GM12873 (cell line): ENCODE data around the gene HNRNPAB.

ENCODE experiments used
- TF ChIP-seq, protein P1 (sequence below): IDR thresholded peaks from 2 replicates; pipeline ENCODE4 v1.5.1; 2012; ENCODE audit warnings: low read depth, mild to moderate bottlenecking, moderate library complexity, low read length, control low read depth; ENCODE audit not compliant: insufficient read depth; ENCODE audit errors: missing control alignments

Gene HNRNPAB

DNA sequence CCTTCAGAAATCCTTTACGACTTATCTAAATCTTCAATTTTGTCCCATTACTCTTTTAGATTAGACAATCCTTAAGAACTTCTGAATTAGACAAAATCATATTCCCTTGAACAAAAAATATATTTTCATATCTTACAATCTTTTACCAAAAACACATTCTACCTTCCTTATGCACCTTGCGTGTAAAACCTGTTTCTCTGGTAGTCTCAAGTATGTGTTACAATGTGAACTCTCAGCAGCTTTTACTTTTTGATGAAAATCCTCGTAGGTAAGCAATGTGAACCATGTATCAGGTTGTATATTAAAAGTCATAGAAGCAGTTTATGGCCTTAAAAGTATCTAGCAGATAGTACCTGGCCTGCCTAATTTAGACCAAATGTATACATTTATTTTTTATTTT is 29.9 kb upstream of the HNRNPAB start:
- TF ChIP-seq, protein P1, sequence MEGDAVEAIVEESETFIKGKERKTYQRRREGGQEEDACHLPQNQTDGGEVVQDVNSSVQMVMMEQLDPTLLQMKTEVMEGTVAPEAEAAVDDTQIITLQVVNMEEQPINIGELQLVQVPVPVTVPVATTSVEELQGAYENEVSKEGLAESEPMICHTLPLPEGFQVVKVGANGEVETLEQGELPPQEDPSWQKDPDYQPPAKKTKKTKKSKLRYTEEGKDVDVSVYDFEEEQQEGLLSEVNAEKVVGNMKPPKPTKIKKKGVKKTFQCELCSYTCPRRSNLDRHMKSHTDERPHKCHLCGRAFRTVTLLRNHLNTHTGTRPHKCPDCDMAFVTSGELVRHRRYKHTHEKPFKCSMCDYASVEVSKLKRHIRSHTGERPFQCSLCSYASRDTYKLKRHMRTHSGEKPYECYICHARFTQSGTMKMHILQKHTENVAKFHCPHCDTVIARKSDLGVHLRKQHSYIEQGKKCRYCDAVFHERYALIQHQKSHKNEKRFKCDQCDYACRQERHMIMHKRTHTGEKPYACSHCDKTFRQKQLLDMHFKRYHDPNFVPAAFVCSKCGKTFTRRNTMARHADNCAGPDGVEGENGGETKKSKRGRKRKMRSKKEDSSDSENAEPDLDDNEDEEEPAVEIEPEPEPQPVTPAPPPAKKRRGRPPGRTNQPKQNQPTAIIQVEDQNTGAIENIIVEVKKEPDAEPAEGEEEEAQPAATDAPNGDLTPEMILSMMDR: no peak

GRCh38 chr5:178176791-178177190 is 27.5 kb upstream of the HNRNPAB start:
- TF ChIP-seq, protein P1: no peak

- TF ChIP-seq, protein P1: no peak
Observed at GRCh38 chr5:178177569-178177968, 26.8 kb upstream of the HNRNPAB start.

DNA sequence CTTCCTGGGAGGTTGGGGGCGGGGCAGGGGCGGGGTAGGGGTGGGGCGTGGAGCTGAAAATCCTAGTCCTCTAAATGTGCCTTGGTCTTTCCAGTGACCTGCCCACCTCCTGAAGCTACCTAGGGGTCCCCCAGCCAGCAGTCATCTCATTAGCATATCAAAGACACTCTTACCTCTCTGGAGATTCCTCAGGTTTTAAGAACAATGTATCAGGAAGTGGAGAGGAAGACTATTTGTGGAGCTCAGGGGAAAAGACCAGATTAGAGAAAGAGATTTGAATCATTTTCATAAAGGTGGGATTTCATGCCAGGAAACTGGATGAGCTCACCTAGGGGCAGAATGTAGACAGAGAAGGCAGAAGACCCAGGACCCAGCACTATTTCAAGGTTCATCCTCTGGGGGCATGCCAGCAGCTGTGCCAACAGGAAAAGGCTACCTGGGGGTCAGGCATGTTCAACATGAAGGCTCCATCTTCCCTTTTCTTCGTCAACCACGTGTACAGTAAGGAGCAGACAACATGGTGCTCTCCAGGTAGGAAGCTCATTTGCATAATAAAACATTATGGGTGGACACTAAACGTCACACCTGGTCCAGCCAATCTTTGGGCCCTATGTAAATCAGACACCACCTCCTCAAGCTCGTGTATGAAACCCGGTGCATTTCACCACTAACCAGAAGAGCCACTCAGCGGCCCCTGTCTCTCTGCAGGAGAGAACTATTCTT is 24.0 kb upstream of the HNRNPAB start:
- TF ChIP-seq, protein P1: no peak

DNA sequence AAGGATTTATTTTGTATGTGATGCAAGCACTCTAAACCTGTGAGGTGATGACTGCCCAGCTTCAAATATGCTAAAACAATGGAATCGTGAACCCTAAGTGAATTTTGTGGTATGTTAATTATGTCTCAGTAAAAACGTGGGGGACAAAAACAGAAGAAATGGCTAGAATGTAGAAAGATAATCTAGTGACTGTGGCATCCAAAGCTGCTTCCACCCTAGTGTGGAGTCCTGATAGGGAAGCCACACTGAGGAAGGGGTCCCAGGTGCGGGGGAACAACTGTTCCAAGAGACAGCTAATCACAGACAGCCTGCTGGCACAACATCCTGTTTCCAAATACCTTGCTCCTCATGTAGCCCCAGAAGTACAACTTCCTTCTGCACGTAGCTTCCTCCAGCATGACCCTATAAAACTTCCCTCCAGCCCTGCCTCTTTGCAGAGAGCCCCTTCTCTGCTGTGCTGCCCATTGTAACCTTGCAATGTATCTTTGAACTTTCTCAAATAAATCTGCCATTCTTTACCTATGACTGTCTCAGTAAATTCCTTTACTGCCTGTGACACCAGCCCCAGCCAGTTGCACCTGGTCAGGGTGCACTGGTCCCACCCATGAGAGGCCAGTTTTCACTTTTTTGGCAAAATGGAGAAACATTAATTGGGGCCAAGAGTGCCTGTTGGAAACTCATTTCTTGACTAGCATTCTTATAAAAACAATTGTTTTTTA is 22.0 kb upstream of the HNRNPAB start:
- TF ChIP-seq, protein P1: no peak

GRCh38 chr5:178186427-178186826 is 17.9 kb upstream of the HNRNPAB start:
- TF ChIP-seq, protein P1: no peak

GRCh38 chr5:178187014-178187413 is 17.3 kb upstream of the HNRNPAB start, which contains the start of gene GMCL2:
Gene GMCL2, minus strand, starts transcription at chr5:178187371. Its CDS starts 72 bp downstream, at chr5:178187299.
- TF ChIP-seq, protein P1: no peak
